HG02571 (cell line): ENCODE results near the gene KTN1.

Experiments used
- ATAC-seq: cut with Tn5 transposase; IDR thresholded peaks from one replicate; pipeline ENCODE4 v1.9.1; 2021; ENCODE audit warnings: mild to moderate bottlenecking, moderate library complexity; ENCODE audit not compliant: unreplicated experiment

KTN1 gene

DNA sequence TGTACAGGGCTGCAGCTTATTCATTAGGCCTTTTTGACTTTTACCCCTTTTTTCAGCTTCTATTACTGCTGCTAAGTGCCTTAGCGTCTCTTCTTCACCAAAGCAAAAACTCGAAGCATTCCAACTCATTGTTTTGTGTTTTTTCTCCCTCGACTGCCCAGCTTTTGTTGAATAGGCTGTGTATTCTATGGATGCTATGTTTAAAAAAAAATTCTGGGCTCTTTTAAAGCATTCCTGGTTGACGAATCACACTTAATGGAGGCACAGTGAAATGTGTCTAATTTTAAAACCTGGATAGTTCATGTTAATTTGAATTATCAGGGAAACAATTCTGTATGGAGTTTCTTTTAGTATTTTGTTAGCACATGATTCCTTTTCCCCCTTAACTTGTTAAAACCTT lies 29.7 kb downstream of the KTN1 start:
- ATAC-seq, result no peak

DNA sequence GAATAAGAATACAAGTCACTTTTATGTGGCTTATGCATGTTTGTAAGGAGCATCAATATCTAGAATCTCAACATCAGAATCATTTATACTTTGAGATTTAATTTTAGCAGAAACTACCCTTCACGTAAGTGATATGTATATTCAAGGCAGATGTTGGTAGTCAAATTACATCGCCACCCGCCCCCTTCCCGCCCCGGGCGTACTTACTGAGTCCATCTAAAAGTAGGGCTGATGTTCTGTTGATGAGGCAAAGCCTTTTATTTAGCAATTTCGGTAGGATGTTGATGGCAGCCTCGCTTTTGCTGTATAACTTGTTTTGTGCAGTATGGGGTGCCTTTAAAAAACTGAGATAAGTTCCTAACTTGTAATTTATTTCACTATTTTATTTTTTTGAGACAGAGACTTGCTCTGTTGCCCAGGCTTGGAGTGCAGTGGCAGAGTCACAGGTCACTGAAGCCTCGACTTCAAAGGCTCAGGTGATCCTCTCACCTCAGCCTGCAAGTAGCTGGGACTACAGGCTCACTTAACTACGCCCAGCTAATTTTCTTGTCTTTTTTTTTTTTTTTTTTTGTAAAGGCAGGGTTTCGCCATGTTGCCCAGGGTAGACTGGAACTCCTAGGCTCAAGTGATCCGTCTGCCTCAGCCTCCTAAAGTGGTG lies 30.8 kb downstream of the KTN1 start:
- no peak for ATAC-seq

DNA sequence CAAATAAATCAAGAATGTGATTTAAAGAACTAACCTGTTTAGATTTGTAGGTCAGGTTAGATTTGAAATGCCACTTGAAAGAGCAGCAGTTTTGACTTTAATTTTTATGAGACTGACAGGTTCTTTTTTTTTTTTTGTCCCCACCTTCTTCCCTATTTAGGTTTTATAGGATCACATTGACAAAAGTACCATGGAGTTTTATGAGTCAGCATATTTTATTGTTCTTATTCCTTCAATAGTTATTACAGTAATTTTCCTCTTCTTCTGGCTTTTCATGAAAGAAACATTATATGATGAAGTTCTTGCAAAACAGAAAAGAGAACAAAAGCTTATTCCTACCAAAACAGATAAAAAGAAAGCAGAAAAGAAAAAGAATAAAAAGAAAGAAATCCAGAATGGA lies 31.9 kb downstream of the KTN1 start:
- no peak for ATAC-seq

DNA sequence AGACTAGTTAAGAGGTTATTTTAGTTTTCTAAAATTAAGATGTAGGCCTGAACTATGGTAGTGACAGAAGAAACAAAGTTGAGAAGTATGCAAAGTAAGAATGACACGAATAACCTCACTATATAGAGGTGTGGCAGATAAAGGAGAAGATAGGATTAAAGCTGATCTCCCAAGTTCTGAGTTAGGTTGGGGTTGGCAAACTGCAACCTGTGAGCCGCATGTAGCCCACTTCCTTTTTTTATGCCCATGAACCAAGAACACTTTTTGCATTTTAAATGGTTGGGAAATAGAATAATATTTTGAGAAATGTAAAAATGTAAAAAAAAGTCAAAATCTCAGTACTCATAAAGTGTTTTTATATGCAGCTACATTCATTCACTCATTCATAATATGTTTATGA lies 34.3 kb downstream of the KTN1 start:
- no peak for ATAC-seq

DNA sequence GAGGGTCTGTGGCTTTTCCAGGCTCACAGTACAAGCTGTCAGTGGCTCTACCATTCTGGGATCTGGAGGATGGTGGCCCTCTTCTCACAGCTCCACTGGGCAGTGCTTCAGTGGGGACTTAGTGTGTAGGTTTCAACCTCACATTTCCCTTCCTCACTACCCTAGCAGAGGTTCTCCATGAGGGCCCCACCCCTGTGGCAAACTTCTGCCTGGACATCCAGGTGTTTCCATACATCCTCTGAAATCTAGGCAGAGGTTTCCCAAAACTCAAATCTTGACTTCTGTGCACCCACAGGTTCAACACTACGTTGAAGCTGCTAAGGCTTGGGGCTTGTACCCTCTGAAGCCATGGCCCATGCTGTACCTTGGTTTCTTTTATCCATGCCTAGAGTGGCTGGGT lies 40.3 kb downstream of the KTN1 start:
- ATAC-seq, result no peak

DNA sequence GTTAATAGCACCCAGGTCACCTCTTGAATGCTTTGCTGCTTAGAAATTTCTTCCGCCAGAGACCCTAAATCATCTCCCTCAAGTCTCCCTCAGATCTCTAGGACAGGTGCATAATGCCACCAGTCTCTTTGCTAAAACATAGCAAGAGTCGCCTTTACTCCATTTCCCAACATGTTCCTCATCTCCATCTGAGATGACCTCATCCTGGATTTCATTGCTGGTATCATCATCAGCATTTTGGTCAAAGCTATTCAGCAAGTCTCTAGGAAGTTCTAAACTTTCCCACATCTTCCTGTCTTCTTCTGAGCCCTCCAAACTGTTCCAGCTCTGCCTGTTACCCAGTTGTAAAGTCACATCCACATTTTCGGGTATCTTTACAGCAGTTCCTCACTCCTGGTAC lies 41.0 kb downstream of the KTN1 start:
- ATAC-seq, result no peak

DNA sequence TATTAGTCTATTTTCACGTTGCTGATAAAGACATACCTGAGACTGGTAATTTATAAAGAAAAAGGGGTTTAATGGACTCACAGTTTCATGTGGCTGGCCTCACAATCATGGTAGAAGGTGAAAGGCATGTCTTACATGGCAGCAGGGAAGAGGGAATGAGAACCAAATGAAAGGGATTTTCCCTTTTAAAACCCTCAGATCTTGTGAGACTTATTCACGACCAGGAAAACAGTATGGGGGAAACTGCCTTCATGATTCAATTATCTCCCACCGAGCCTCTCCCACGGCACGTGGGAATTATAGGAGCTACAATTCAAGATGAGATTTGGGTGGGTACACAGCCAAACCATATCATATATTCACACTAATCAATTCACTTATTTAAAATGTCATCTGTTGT lies 41.4 kb downstream of the KTN1 start:
- no peak for ATAC-seq

DNA sequence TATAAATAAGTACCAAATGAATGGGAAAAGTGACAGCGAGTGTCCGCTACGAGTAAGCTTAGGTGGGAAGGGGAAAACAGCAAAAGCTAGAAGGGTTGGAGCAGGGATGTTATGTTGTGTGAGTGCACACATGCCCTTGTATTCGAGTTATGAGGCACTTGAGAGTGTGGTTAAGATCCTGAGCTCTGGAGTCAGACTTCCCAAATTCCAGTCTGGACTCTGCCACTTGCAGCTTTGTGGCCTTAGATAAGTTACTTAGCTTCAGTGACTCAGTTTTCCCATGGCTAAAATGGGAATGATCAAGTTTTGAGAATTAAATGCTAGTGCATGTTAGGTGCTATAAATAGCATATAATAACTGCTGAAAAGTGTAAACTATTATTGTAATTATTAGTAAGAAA lies 44.9 kb downstream of the KTN1 start:
- no peak for ATAC-seq

DNA sequence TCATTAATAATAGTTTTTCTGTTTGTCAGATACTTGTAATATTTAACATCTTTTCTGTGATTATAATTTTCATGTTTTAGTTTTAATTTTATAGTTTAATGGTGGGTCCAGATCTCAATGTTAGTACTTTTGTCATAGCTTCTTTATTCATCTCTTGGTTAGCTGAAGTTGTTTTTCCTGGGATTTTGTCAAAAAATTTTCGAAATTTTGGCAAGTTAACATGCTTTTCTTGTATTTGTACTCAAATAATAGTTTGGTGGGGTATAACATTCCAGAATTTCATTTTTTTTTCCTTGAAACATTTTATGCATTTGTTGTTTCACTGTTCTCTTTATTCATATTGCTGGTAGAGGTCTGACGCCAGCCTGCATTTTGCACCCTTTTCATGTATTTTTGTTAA lies 45.5 kb downstream of the KTN1 start:
- ATAC-seq, result no peak

DNA sequence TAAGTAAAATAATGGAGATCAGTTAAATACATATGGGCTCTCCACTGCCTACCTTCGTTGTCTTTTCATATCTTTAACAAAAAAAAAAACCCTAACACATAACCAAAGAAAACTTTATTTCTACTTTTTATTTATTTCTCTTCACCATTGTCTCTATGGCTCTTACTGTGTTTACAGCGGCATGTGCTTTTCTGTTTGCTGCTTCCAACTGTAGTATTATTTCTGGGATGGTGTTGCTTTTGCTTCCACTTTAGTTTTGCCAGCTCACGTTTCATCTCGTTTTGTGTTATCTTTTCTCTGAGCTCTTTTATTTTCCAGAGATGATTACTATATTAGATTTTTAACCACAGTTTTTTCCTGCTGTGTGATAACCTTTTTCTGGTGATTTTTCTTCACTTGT lies 46.1 kb downstream of the KTN1 start:
- ATAC-seq, result no peak

DNA sequence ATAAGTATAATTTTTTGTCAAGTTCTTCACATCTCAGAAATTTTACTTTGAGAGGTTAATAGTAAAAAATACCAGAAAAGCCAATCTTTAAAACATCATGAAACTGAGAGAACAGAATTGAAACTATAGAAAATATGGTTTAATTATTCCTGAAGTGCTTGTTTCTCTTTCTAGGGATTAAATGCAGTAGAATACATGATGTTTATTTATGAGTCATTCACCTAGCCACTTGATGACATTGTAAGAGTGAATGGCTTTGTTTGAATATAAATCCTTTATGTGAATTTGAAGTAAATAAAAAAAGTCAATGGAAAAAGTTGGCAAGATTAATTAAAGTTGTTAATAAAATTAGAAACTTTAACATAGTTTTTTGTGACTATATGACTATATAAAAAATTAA lies 48.4 kb downstream of the KTN1 start:
- no peak for ATAC-seq

DNA sequence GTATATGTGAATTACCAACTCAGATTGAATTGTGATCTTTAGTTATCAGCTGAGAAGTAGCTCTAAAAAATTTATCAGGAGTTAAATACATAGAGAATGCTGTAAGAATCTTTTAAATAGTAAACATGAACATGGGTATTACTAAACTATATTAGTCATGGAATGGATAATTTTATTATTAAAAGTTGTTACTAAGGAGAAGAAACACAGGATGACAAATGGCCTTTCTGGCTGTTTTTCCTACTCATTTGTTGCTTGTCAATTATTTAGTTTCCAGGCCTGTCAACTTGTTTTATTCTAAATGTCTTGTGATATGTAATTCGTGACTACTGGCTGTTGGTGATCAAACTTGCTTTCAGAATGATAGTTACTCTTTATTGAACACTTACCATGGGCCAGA lies 58.7 kb downstream of the KTN1 start:
- ATAC-seq, result no peak

DNA sequence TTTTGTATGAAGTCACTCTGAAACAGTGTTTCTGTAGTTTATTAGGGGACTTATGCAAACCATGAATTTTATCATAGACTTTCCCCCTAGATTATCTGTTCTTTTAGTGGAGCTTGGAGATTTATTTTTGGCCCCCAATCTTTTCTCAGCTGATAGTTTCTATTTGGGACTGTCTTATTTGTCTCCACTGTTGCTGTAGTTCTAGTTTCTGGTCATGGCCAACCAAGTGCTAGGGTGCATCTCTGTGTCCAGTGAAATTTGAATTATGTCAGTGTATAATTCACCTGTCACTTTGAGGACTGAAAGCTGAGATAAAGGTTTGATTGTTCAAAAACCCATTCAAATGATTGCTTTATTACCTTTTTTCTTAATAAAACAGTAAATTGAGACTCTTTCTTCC lies 61.3 kb downstream of the KTN1 start:
- ATAC-seq, result no peak

DNA sequence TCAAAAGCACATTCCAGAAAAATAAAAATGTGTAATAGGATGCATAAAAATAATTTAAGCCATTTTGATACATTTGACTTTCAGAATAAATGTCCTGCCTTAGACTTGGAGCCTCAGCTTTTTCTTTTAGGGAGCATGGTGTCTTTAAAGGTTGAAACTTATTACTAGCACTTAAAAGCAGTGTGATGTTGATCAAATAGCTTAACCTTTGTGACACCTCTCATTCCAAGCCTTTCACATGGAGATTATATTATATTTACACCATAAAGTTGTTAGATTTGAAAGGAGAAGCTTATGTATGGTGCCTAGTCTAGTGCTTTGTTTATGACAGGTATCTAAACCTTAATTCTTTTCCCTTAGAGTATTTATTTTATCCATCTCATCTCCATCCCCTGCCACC lies 61.9 kb downstream of the KTN1 start:
- no peak for ATAC-seq

DNA sequence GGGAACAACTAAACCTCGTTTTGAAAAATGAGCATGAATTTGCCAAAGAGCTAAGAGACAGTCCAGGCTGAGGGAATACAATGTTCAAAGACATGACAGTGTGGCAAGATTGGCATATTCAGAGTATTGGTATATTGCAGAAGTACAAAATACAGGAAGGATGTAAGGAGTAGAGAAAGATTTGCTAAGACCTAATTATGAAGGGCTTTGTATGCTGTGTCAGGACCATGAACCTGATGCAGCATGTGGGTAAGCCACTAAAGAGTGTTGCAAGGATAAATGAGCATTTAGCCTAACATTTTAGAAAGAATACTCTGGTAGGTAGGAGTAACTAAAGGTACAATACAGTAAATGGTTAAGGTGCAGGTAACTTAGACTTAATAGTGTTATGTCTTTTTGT lies 65.1 kb downstream of the KTN1 start:
- ATAC-seq, result no peak

DNA sequence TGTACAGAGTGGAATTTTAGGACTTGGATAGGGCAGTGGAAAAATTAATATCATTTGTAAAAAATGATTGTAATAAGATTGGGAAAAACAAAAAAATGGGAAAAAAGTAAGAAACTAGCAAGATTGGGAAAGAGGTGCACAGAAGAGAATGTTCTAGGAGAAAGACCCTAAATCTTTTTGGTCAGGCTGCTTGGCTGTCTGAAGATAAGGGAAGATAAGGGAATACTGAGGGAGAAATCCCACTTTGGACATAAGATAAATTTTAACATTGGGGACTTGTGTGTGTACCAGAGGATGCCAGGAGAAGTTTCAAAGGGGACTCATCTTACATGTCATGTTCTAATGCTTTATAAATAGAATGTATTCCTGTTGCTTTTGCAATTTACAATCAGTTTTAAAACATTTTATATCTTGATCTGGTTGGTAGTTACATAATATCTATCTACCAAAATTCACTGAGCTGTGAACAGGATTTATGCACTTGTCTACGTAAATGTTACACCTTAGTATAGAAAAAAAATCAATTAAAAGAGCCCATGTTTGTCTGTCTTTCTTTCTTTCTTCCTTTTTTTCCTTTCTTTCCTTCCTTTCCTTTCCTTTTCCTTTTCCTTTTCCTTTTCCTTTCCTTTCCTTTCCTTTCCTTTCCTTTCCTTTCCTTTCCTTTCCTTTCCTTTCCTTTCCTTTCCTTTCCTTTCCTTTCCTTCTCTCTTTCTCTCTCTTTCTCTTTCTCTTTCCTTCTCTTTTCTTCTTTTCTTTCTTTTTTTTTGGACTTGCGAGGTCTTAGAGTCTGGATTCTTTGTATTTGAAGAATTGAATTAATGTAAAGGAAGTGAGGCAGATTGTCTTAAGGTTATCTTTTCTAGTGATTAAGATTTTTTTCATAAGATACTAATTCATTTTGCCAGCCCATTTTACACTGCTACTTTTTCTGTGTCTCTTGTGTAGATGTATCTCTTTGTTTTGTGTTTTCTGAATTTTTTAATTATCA lies 66.1 kb downstream of the KTN1 start:
- ATAC-seq, result no peak

DNA sequence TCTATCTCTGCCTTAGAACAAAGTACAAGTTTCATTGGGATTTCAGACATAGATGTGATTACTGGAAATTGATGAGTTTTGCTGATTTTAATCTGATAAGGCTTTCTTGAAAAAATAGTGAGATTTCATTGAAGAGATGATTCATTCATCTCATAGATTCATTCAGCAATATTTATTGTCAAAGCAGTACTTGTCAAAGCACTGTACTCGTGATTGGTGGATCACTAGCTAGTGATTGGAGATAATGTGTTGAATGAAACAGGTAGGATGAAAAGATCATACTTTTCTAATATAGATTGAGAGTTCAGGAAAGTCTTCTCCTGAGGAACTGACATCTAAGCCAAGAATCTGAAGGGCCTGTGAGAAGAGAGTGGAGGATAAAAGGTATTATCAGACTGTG lies 71.0 kb downstream of the KTN1 start:
- ATAC-seq, result no peak

DNA sequence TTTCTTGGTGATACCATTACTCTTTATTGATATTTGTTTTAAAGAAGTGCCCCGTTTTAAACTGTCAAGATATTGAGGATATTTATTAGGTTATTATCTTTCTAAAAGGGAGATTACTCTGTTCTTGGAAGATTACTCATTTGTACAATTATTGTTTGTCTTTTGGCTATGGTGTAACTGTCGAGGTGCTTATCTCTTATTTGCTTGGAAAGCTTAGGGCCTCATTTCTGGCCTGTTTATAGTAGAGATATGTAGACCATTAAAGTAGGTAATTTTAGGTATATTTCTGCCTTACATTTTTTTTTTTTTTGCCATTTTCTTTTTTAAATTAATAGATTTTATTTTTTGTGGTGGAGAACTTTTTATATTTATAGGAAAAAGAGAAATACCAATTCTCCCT lies 74.2 kb downstream of the KTN1 start:
- no peak for ATAC-seq

DNA sequence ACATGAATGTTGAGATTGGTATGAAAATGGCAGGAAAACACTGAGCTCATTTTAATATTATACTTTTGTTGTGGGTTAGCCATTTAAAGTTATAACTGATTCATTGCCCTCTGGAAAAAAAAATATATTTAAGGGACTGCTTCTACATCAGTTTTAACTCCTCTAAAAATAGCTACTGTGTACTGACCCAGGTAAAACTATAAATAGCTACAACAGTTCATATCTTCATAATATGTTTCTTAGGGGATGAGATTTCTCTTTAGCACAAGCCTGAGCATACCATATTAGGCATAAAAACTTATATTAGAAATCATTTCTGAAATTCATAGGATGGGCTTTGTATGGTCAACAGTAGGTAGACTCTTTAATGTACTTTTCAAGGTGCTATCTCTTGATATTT lies 81.0 kb downstream of the KTN1 start:
- ATAC-seq, result no peak

DNA sequence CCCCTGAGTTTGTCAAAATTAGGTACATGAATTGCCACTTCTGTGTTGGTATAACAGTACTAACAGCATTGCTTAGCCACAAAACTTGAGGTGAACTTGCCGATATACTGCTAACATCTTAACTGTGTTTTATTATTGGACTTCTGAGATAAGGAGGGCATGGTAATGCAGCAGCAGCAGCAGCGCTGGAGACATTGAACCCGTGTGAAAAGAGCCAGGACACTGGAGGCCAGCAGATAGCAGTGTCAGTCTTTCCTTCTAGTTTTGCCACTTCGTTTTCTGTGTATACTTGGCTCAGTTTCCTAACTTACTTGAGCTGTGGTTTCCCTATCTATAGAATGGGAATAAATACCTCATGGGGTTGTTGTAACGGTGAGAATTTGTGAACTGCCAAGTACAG lies 82.7 kb downstream of the KTN1 start:
- no peak for ATAC-seq

DNA sequence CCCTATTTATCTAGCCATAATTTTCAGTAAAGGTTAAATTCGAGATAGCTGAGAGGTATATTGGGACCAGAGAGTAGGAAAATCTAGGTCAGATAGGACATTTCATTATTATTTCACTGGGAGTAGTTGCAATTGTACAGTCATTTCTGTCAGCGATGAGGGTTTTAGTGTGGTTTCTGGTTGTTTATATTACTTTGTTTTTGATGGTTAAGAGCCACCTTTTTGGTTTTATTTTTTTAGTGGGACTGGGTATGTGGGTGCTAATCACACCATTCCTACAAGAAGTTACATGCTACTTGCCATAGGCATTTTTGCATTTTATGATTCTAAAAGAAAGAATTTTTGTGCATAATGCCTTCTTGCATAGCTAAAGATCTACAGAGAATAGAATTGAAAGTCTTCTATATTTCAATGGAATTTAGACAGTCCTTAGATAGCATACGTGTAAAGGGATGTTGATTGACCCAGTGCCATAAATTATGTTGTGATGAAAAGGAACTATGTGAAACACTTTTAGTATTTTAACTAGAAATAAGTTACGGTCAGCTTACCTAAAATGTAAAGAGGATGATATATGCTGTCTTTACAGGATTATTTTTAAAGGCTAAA lies 85.2 kb downstream of the KTN1 start:
- ATAC-seq, result no peak

DNA sequence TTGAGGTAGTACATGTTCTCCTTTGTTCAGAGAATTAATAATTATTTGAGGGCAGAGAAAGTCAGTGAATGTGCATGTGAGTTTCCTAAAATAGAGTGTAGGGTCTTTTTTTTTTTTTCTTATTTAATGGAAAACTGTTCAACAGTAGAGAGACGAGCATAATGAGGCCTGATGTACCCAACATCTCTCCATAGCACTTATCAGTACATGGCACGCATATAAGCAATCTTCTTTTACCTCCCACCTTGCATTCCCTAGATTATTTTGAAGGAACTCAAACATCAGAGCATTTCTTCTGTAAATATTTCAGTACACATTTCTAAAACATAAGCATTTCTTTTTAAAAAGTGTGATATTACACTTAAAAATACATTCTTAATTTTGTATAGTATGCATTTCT lies 87.8 kb downstream of the KTN1 start:
- no peak for ATAC-seq
